Subcutaneous adipose tissue (tissue), 4 donors: ENCODE measurements around the gene NR3C2. TPM values are rescaled to one million over a fixed set of nuclear protein-coding genes. Genes with fewer than 3 reads are reported as not detected.

ENCODE experiments used
- CTCF ChIP-seq: fragments of 450-650 bp; IDR thresholded peaks from one replicate; pipeline ENCODE4 v1.5.1; 2016; ENCODE audit warnings: low read depth, mild to moderate bottlenecking, control low read depth, antibody characterized with exemption, moderate library complexity
- total RNA-seq, 4 donors: library from RNA; depleted of rRNA; stranded (reverse); fragments of >200 nt; gene quantifications; one replicate each; pipeline ENCODE4 v1.1.0, GENCODE V29; 2016

The NR3C2 gene
- total RNA-seq, 4 donors from 2014 or later: 7.5 to 17.0 (median 8.9) TPM

- TF ChIP-seq CTCF: no peak
Observed at GRCh38 chr4:148204892-148205291, 237.3 kb downstream of the NR3C2 start.

- TF ChIP-seq CTCF: no peak
Observed at GRCh38 chr4:148204171-148204570, 238.0 kb downstream of the NR3C2 start.

- no peak for TF ChIP-seq CTCF
Observed at GRCh38 chr4:148203056-148203898, 238.9 kb downstream of the NR3C2 start.

- no peak for TF ChIP-seq CTCF
Observed at GRCh38 chr4:148200960-148201359, 241.3 kb downstream of the NR3C2 start.

- TF ChIP-seq CTCF: no peak
Observed at GRCh38 chr4:148196164-148196563, 246.1 kb downstream of the NR3C2 start.

- no peak for TF ChIP-seq CTCF
Observed at GRCh38 chr4:148192526-148192925, 249.7 kb downstream of the NR3C2 start.

GRCh38 chr4:148184922-148185321 lies 257.3 kb downstream of the NR3C2 start:
- no peak for TF ChIP-seq CTCF
